K562 (cell line): Measurements from ENCODE around the gene UAP1. TPM values are rescaled to one million over a fixed set of nuclear protein-coding genes. Genes with fewer than 3 reads are reported as not detected.
"Not testable (repeated sequence)": the region's sequence is repeated elsewhere in the genome, so short reads cannot be mapped to it uniquely, and the experiment has no call there.

ENCODE experiments used
- ATAC-seq: fragments of 200-7000 bp; cut with Tn5 transposase; 3 replicates; pipeline ENCODE4 v1.9.1; 2020; ENCODE audit warnings: moderate library complexity
- BruUV-seq: library from RNA; stranded (reverse); fragments of 400-500 nt; replicated peaks from 2 replicates; lab custom pipeline; 2021; lab: Mats Ljungman, UMichigan
- CTCF ChIA-PET: fragments of 300-600 bp; formaldehyde crosslinking; extraction: SDS; loops from one replicate; lab custom pipeline; 2021; ENCODE audit warnings: low intra/inter-chr PET ratio; lab: Yijun Ruan, JAX
- POLR2A ChIA-PET: fragments of 300-600, 350-650 bp; sonication (Branson Sonifier 250); formaldehyde crosslinking; extraction: SDS; loops from one replicate; lab custom pipeline; 2021; ENCODE audit warnings: antibody characterized with exemption, inconsistent platforms; lab: Yijun Ruan, JAX
- DNase-seq, 4 experiments: peaks; one replicate each; pipeline versions ENCODE4 v3.0.0 to v3.0.0-alpha.2; 2011 to 2018; ENCODE audit warnings: low spot score in 3 of 4, mixed read lengths in 3 of 4; ENCODE audit errors: extremely low read depth in 1 of 4
- FAIRE-seq: peaks from 2 replicates; lab custom pipeline; 2011; peaks lifted over from hg19 to GRCh38; lab: Jason Lieb, UNC
- H2AFZ ChIP-seq: 2 replicates; pipeline ENCODE4 v1.6.0; 2011; ENCODE audit warnings: low read depth, low read length, control low read depth, inconsistent platforms
- H3K27ac ChIP-seq: fragments of 200-600 bp; 3 replicates; pipeline ENCODE4 v1.8.0; 2011; ENCODE audit warnings: low read depth, mild to moderate bottlenecking, control low read depth, inconsistent platforms, low read length, moderate library complexity, mixed read lengths; ENCODE audit errors: extremely low read depth
- H3K27me3 ChIP-seq, 2 experiments: fragments of 300-600 bp in 1 of 2; 2 replicates in 1 of 2; 3 replicates in 1 of 2; pipeline versions ENCODE4 v1.6.0 to v1.8.0; 2011; ENCODE audit warnings: inconsistent platforms in 2 of 2, low read length in 2 of 2, mild to moderate bottlenecking in 1 of 2, mixed read lengths in 1 of 2, moderate library complexity in 1 of 2; ENCODE audit not compliant: control insufficient read depth in 2 of 2, insufficient read depth in 2 of 2
- H3K36me3 ChIP-seq: fragments of 300-600 bp; 3 replicates; pipeline ENCODE4 v1.8.0; 2011; ENCODE audit warnings: mild to moderate bottlenecking, low read length, inconsistent platforms; ENCODE audit not compliant: control insufficient read depth, insufficient read depth
- H3K4me1 ChIP-seq, 2 experiments: fragments of 200-600 bp in 1 of 2; replicated peaks in 1 of 2; 2 replicates in 1 of 2; 3 replicates in 1 of 2; pipeline versions ENCODE4 v1.5.1 to v1.8.0; 2011; ENCODE audit warnings: inconsistent platforms in 2 of 2, low read length in 2 of 2, mild to moderate bottlenecking in 1 of 2, mixed read lengths in 1 of 2, moderate library complexity in 1 of 2; ENCODE audit not compliant: control insufficient read depth in 2 of 2, insufficient read depth in 2 of 2
- H3K4me2 ChIP-seq: 2 replicates; pipeline ENCODE4 v1.6.1; 2011; ENCODE audit warnings: low read length, control low read depth, inconsistent platforms, mixed read lengths; ENCODE audit not compliant: insufficient read depth
- H3K4me3 ChIP-seq: fragments of 200-600 bp; sonication (generic), shearing (Covaris generic); 2 replicates; pipeline ENCODE4 v1.5.1; 2016; ENCODE audit warnings: control low read depth, inconsistent platforms
- H3K79me2 ChIP-seq: fragments of 200-600 bp; 3 replicates; pipeline ENCODE4 v1.8.0; 2011; ENCODE audit warnings: low read length, inconsistent platforms; ENCODE audit not compliant: control insufficient read depth, insufficient read depth
- H3K9ac ChIP-seq, 2 experiments: 2 replicates each; pipeline versions ENCODE4 v1.6.0 to v1.6.1; 2011; ENCODE audit warnings: low read depth in 2 of 2, low read length in 2 of 2, control low read depth in 1 of 2, inconsistent platforms in 1 of 2, mild to moderate bottlenecking in 1 of 2, mixed read lengths in 1 of 2; ENCODE audit not compliant: insufficient read depth in 1 of 2
- H3K9me1 ChIP-seq: one replicate; pipeline ENCODE4 v1.6.0; 2011; ENCODE audit warnings: inconsistent platforms, mild to moderate bottlenecking, low read length, moderate library complexity; ENCODE audit not compliant: control insufficient read depth, insufficient read depth
- H3K9me3 ChIP-seq: replicated peaks from 2 replicates; pipeline ENCODE4 v1.5.1; 2011; ENCODE audit warnings: low read depth, low read length, inconsistent platforms; ENCODE audit not compliant: control insufficient read depth, insufficient read depth
- H4K20me1 ChIP-seq: replicated peaks from 2 replicates; pipeline ENCODE4 v1.6.1; 2011; ENCODE audit warnings: low read length, inconsistent platforms, mixed read lengths; ENCODE audit not compliant: control insufficient read depth, insufficient read depth
- CCAR2 ChIP-seq: fragments of 200-400 bp; formaldehyde crosslinking; IDR thresholded peaks from 2 replicates; pipeline ENCODE4 v1.6.1; 2017; ENCODE audit warnings: mild to moderate bottlenecking, low read depth, low read length
- JUN ChIP-seq, 2 experiments: sonication (generic) in 1 of 2; formaldehyde crosslinking in 1 of 2; IDR thresholded peaks; 2 replicates each; pipeline versions ENCODE4 v1.6.1 to v1.8.0; 2012 to 2022; ENCODE audit warnings: borderline replicate concordance in 2 of 2, mild to moderate bottlenecking in 2 of 2, improper control_type of control experiment in 1 of 2, low read depth in 1 of 2, low read length in 1 of 2, missing genetic modification reagents in 1 of 2
- NFATC3 ChIP-seq: fragments of 450-650 bp; IDR thresholded peaks from 2 replicates; pipeline ENCODE4 v1.6.1; 2017; ENCODE audit warnings: mild to moderate bottlenecking
- POLR2G ChIP-seq: fragments of 200-400 bp; formaldehyde crosslinking; IDR thresholded peaks from 2 replicates; pipeline ENCODE4 v1.6.1; 2017; ENCODE audit warnings: low read depth, mild to moderate bottlenecking, antibody characterized with exemption, low read length, moderate library complexity
- RBM25 ChIP-seq: fragments of 200-400 bp; formaldehyde crosslinking; IDR thresholded peaks from 2 replicates; pipeline ENCODE4 v1.6.1; 2018; ENCODE audit warnings: low read length, low read depth, moderate library complexity; ENCODE audit not compliant: severe bottlenecking
- SETDB1 ChIP-seq: IDR thresholded peaks from one replicate; pipeline ENCODE4 v1.6.1; 2012; ENCODE audit warnings: low read length, control low read depth, inconsistent platforms
- SMARCE1 ChIP-seq: fragments of 450-650 bp; IDR thresholded peaks from 2 replicates; pipeline ENCODE4 v1.7.1; 2016; ENCODE audit warnings: mild to moderate bottlenecking
- STAG1 ChIP-seq: sonication (generic); formaldehyde crosslinking; IDR thresholded peaks from 2 replicates; pipeline ENCODE4 v1.5.0; 2020; ENCODE audit warnings: missing genetic modification reagents, borderline replicate concordance
- TCFL5 ChIP-seq: fragments of 250-450 bp; sonication (Bioruptor Pico); conservative IDR thresholded peaks from 2 replicates; pipeline ENCODE4 v1.6.1; 2021; ENCODE audit warnings: mild to moderate bottlenecking, moderate library complexity, matching md5 sums
- ZNF146 ChIP-seq: IDR thresholded peaks from one replicate; pipeline ENCODE4 v1.6.1; 2018; ENCODE audit warnings: missing compliant biosample characterization; ENCODE audit not compliant: unreplicated experiment
- ZNF24 ChIP-seq: fragments of 450-650 bp; IDR thresholded peaks from 2 replicates; pipeline ENCODE4 v1.6.1; 2016
- ZNF699 ChIP-seq: fragments of 250-450 bp; sonication (Bioruptor Pico); IDR thresholded peaks from 2 replicates; pipeline ENCODE4 v1.8.0; 2021; ENCODE audit warnings: mild to moderate bottlenecking, moderate library complexity; ENCODE audit not compliant: insufficient replicate concordance
- WGBS: fragments of 100-300 bp; shearing (Covaris generic); methylation state at CpG from one replicate; pipeline ENCODE4 v1.1.6; 2016; ENCODE audit warnings: low coverage, mixed read lengths; ENCODE audit not compliant: insufficient coverage; ENCODE audit errors: missing lambda C conversion rate; 5-methylcytosine and 5-hydroxymethylcytosine counted together
- in situ Hi-C: fragments of 300-500 bp; cut with MboI; formaldehyde crosslinking; loops from 4 replicates; pipeline ENCODE4 v1.15.0; 2018; ENCODE audit warnings: inconsistent platforms, mixed read lengths
- intact Hi-C: fragments of 100-400 bp; cut with micrococcal nuclease; formaldehyde crosslinking; loops from 2 replicates; pipeline ENCODE4 v1.14.2; 2022
- polyA plus RNA-seq, 8 experiments: library from polyadenylated mRNA; depleted of rRNA in 4 of 8; stranded (reverse) in 5 of 8; unstranded in 3 of 8; fragments of >200 nt; fragmentation: Nextera tagmentation in 2 of 8; fragmentation: Illumina TruSeq in 1 of 8; extraction: Ambion mirVana in 2 of 8; extraction: Trizol in 1 of 8; gene quantifications; 2 replicates each; pipeline versions ENCODE4 v1.2.1 to v1.2.3, GENCODE V29; 2011 to 2014; ENCODE audit warnings: inconsistent platforms in 1 of 8, missing spikeins in 1 of 8
- total RNA-seq, 7 experiments: library from RNA; depleted of rRNA in 6 of 7; stranded (reverse); fragments of >200 nt in 6 of 7; fragmentation: Illumina TruSeq in 2 of 7; extraction: Trizol in 2 of 7; gene quantifications; 2 replicates each; pipeline versions ENCODE4 v1.2.1 to v1.2.3, GENCODE V29; 2011 to 2021; ENCODE audit warnings: low replicate concordance in 1 of 7
- TF ChIP-seq, protein P1 (sequence below), 2 experiments: fragments of 450-650 bp in 1 of 2; sonication (generic) in 1 of 2; formaldehyde crosslinking in 1 of 2; IDR thresholded peaks in 1 of 2; conservative IDR thresholded peaks in 1 of 2; 2 replicates each; pipeline versions ENCODE4 v1.6.1 to v1.8.1; 2016 to 2023; ENCODE audit warnings: mild to moderate bottlenecking in 2 of 2, moderate library complexity in 2 of 2, inconsistent platforms in 1 of 2, missing genetic modification reagents in 1 of 2

Gene UAP1
- total and polyA plus RNA-seq, 9 of the 15 experiments (the other 6 are each of a cell fraction or from before 2014, with no cell fraction given), result 182 to 317 (median 213) TPM

DNA sequence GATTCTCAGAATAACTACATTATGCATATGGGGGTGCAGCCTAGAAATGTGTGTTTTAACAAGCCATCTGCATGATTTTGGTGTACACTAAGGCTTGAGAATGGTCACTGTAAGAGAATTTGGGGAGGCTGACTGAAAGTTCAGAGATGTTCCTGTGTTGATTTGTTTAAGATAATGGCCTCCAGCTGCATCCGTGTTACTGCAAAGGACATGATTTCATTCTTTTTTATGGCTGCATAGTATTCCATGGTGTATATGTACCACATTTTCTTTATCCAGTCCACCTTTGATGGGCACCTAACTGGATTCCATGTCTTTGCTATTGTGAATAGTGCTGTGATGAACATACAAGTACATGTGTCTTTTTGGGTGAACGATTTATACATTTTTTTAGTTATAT is 41.6 kb downstream of the UAP1 start:
- H2AFZ ChIP-seq, H3K9me3 ChIP-seq, H3K27ac ChIP-seq, CTCF ChIA-PET, H3K9ac ChIP-seq, H3K27me3 ChIP-seq, in situ Hi-C loops, H3K79me2 ChIP-seq, BruUV-seq, H3K4me1 ChIP-seq, H3K4me2 ChIP-seq, ATAC-seq, H4K20me1 ChIP-seq, DNase-seq, H3K9me1 ChIP-seq, H3K4me3 ChIP-seq, intact Hi-C loops, FAIRE-seq: not testable (repeated sequence)
- POLR2A ChIA-PET, result interaction anchor here (1.8 kb wide), 1 partner anchor 8 kb away, joined by 5 read pairs; no protein-coding TSS in a partner anchor
- peak; percentile 82 for TF ChIP-seq ZNF146 (CRISPR knock-in tag)
- peak; percentile 69 for TF ChIP-seq RBM25
- H3K36me3 ChIP-seq, result peaks cover 58% of the 10 kb centered on the region
- 84% methylated on average over 2 of the region's 2 CpGs for WGBS

DNA sequence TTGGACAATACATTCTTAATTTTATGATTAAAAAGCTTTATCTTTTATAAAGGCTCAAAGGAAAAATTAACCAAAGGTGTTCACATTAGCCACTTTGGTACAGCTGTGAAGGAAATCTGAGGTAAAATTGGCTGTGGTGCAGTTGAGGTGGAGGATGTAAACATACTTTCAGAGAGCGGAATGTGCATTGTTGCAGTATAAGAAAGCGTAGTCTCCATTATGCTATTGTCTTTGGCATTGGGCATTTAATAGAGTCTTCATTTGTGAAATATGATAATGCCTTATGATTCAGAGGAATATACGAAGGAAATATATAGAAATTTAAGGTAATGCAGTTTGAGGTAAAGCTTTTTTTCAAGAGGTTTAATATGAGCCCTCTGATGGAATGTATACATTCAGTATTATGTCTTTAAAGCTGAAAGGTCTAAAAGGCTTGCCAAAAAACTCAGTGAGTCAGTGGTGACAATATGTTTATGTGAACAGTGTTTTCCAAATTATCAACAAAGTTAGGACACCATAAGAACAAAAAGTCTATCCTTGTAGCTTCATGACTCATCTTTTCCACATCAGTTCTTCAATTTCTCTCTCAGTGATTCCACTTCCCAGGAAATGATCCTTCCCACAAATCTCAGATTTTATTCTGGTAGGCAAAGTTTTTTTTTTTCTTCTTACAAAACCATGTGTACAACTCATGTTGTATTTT is 43.9 kb downstream of the UAP1 start:
- ATAC-seq (0 out of 3 replicates have a peak, but pooled peaks have one; percentile 9), DNase-seq (no peak), FAIRE-seq (no peak)
- H4K20me1 ChIP-seq, result no peaks in the 10 kb centered on the region
- WGBS, result 93% methylated on average over 3 of the region's 3 CpGs
- no peaks in the 10 kb centered on the region for H3K27me3 ChIP-seq
- H3K4me3 ChIP-seq, result no peak overlapping the region
- in situ Hi-C loops (no loop called here), intact Hi-C loops (loop anchor here (5.0 kb wide), 1 partner anchor 553 kb away; no protein-coding TSS in a partner anchor)
- H2AFZ ChIP-seq, result no peak overlapping the region
- no peak overlapping the region for H3K27ac ChIP-seq
- no peaks in the 10 kb centered on the region for H3K4me1 ChIP-seq
- H3K4me2 ChIP-seq, result no peak overlapping the region
- BruUV-seq, result no TSS peak
- H3K36me3 ChIP-seq, result peaks cover 43% of the 10 kb centered on the region
- POLR2A ChIA-PET, result interaction anchor here (0.7 to 1.6 kb wide), 6 partner anchors 8 to 24 kb away, joined by 3 to 6 read pairs (median 4); no protein-coding TSS in a partner anchor
- H3K9me1 ChIP-seq, result no peaks in the 10 kb centered on the region
- no peak overlapping the region for H3K9ac ChIP-seq
- CTCF ChIA-PET, result no interaction called here
- H3K9me3 ChIP-seq, result no peaks in the 10 kb centered on the region
- H3K79me2 ChIP-seq, result no peaks in the 10 kb centered on the region
- TF ChIP-seq TCFL5 (CRISPR knock-in tag) (no peak), ZNF699 (CRISPR knock-in tag) (no peak), STAG1 (CRISPR knock-in tag) (no peak), NFATC3 (0 out of 2 replicates have a peak, but pooled peaks have one; percentile 27), SETDB1 (no peak), SMARCE1 (peak; percentile 43; the same call in 1 of the 2 replicates), ZNF24 (peak; percentile 95), POLR2G (0 out of 2 replicates have a peak, but pooled peaks have one; percentile 30), CCAR2 (no peak), JUN (IDR thresholded peaks at IDR 0.05; ENCODE audit: borderline replicate concordance, low read depth, low read length) (peak; percentile 65; the same call in 1 of the 2 replicates), JUN (CRISPR knock-in tag; IDR thresholded peaks at IDR 0.05; ENCODE audit: borderline replicate concordance) (no peak)
- TF ChIP-seq, protein P1, sequence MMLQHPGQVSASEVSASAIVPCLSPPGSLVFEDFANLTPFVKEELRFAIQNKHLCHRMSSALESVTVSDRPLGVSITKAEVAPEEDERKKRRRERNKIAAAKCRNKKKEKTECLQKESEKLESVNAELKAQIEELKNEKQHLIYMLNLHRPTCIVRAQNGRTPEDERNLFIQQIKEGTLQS (IDR thresholded peaks at IDR 0.05), result peak; percentile 77
- TF ChIP-seq, protein P1 (CRISPR knock-in tag; conservative IDR thresholded peaks at IDR 0.05), result no peak
